MCF 10A (cell line): ENCODE measurements around the gene TUBA4A. TPM values are rescaled to one million over a fixed set of nuclear protein-coding genes. Genes with fewer than 3 reads are reported as not detected.

Experiments
- BruUV-seq: library from RNA; stranded (reverse); fragments of 400-500 nt; replicated peaks from 2 replicates; lab custom pipeline; 2021; lab: Mats Ljungman, UMichigan
- CTCF ChIA-PET: fragments of 300-600 bp; sonication (Branson Sonifier 250); formaldehyde crosslinking; extraction: SDS; loops from one replicate; lab custom pipeline; 2021; ENCODE audit warnings: antibody characterized with exemption, inconsistent platforms; lab: Yijun Ruan, JAX
- POLR2A ChIA-PET: fragments of 300-600, 350-650 bp; sonication (Branson Sonifier 250); formaldehyde crosslinking; extraction: SDS; loops from one replicate; lab custom pipeline; 2020; ENCODE audit warnings: antibody characterized with exemption, inconsistent platforms; lab: Yijun Ruan, JAX
- DNase-seq: peaks from one replicate; pipeline ENCODE4 v3.0.0-alpha.2; 2018; ENCODE audit not compliant: unreplicated experiment
- H3K27ac Mint-ChIP-seq: one replicate; pipeline ENCODE4 v1.8.0; 2022; ENCODE audit warnings: mild to moderate bottlenecking, low read depth, mixed read lengths; ENCODE audit not compliant: unreplicated experiment
- H3K27me3 Mint-ChIP-seq: one replicate; pipeline ENCODE4 v1.8.0; 2022; ENCODE audit warnings: mixed read lengths; ENCODE audit not compliant: insufficient read depth, unreplicated experiment
- H3K36me3 Mint-ChIP-seq: one replicate; pipeline ENCODE4 v1.8.0; 2022; ENCODE audit warnings: mild to moderate bottlenecking, moderate library complexity, mixed read lengths; ENCODE audit not compliant: insufficient read depth, unreplicated experiment
- H3K4me1 Mint-ChIP-seq: one replicate; pipeline ENCODE4 v1.8.0; 2022; ENCODE audit warnings: mixed read lengths; ENCODE audit not compliant: insufficient read depth, unreplicated experiment
- H3K4me3 Mint-ChIP-seq: one replicate; pipeline ENCODE4 v1.8.0; 2022; ENCODE audit warnings: mild to moderate bottlenecking, moderate library complexity, mixed read lengths; ENCODE audit not compliant: unreplicated experiment
- H3K9me3 Mint-ChIP-seq: one replicate; pipeline ENCODE4 v1.8.0; 2022; ENCODE audit warnings: mixed read lengths; ENCODE audit not compliant: unreplicated experiment
- CTCF ChIP-seq: fragments of 200-600 bp; IDR thresholded peaks from one replicate; pipeline ENCODE4 v1.8.0; 2022; ENCODE audit warnings: antibody characterized with exemption, mild to moderate bottlenecking; ENCODE audit not compliant: unreplicated experiment
- intact Hi-C: fragments of 100-400 bp; cut with micrococcal nuclease; formaldehyde crosslinking; loops from 2 replicates; pipeline ENCODE4 v1.14.1; 2022
- total RNA-seq: library from RNA; stranded (reverse); gene quantifications from 2 replicates; pipeline ENCODE4 v1.2.3, GENCODE V29; 2022

TUBA4A gene
- total RNA-seq, 1 experiment from 2014 or later = 80.5 TPM

GRCh38 chr2:219218217-219218731 lies 35.4 kb downstream of the TUBA4A start:
- H3K36me3 Mint-ChIP-seq = peaks cover 41% of the 10 kb centered on the region
- peak; percentile 66 for DNase-seq
- intact Hi-C loops = loop anchor here (2.0 kb wide), 2 partner anchors 35 to 81 kb away; partner anchors contain the start of genes TUBA4A and TUBA4B
- H3K27ac Mint-ChIP-seq = peak overlapping the region; percentile 83
- BruUV-seq = no TSS peak
- TF ChIP-seq CTCF = no peak
- H3K9me3 Mint-ChIP-seq = no peaks in the 10 kb centered on the region
- ChIA-PET POLR2A (interaction anchor here (1.0 to 6.3 kb wide), 18 partner anchors 10 to 169 kb away, joined by 3 to 127 read pairs (median 6); partner anchors contain the start of genes ANKZF1, ATG9A, CNPPD1 and DNAJB2), CTCF (interaction anchor here (0.7 to 5.2 kb wide), 10 partner anchors 9 to 200 kb away, joined by 3 to 24 read pairs (median 4); partner anchors contain the start of gene TUBA4B)
- H3K4me1 Mint-ChIP-seq = no peaks in the 10 kb centered on the region
- H3K27me3 Mint-ChIP-seq = no peaks in the 10 kb centered on the region
- peak overlapping the region; percentile 82 for H3K4me3 Mint-ChIP-seq

- no peak for TF ChIP-seq CTCF
- BruUV-seq = no TSS peak
- ChIA-PET CTCF (interaction anchor here (0.6 to 5.2 kb wide), 7 partner anchors 10 to 84 kb away, joined by 3 to 24 read pairs (median 5); no protein-coding TSS in a partner anchor), POLR2A (interaction anchor here (2.4 to 6.3 kb wide), 5 partner anchors 9 to 40 kb away, joined by 18 to 127 read pairs (median 60); partner anchors contain the start of genes ANKZF1, ATG9A, CNPPD1 and GLB1L)
- Mint-ChIP-seq H3K27ac (peak overlapping the region; percentile 83), H3K4me3 (peak overlapping the region; percentile 48), H3K27me3 (no peaks in the 10 kb centered on the region), H3K9me3 (no peaks in the 10 kb centered on the region), H3K36me3 (peaks cover 37% of the 10 kb centered on the region), H3K4me1 (no peaks in the 10 kb centered on the region)
- intact Hi-C loops = no loop called here
- DNase-seq = no peak
Observed at GRCh38 chr2:219216535-219216915, 37.2 kb downstream of the TUBA4A start.

- CTCF ChIA-PET = interaction anchor here (0.6 to 5.2 kb wide), 6 partner anchors 10 to 79 kb away, joined by 3 to 24 read pairs (median 4); no protein-coding TSS in a partner anchor
- no peak for TF ChIP-seq CTCF
Observed at GRCh38 chr2:219215871-219216534, 37.7 kb downstream of the TUBA4A start.

GRCh38 chr2:219214786-219215185 lies 38.9 kb downstream of the TUBA4A start:
- H3K36me3 Mint-ChIP-seq = peaks cover 54% of the 10 kb centered on the region
- no TSS peak for BruUV-seq
- no peak for TF ChIP-seq CTCF
- ChIA-PET CTCF (interaction anchor here (5.2 kb wide), 1 partner anchor 80 kb away, joined by 24 read pairs; no protein-coding TSS in a partner anchor), POLR2A (interaction anchor here (6.3 kb wide), 1 partner anchor 14 kb away, joined by 127 read pairs; the partner anchor contains the start of genes ANKZF1 and ATG9A)
- H3K27me3 Mint-ChIP-seq = no peaks in the 10 kb centered on the region
- H3K4me1 Mint-ChIP-seq = no peaks in the 10 kb centered on the region
- no peak overlapping the region for H3K27ac Mint-ChIP-seq
- no peak overlapping the region for H3K4me3 Mint-ChIP-seq
- H3K9me3 Mint-ChIP-seq = no peaks in the 10 kb centered on the region
- intact Hi-C loops = no loop called here
- no peak for DNase-seq

More at GRCh38 chr2:219215871-219216534, 37.7 kb downstream of the TUBA4A start:
- intact Hi-C loops = no loop called here
- DNase-seq = no peak
- Mint-ChIP-seq H3K4me3 (no peak overlapping the region), H3K4me1 (no peaks in the 10 kb centered on the region), H3K9me3 (no peaks in the 10 kb centered on the region), H3K27ac (no peak overlapping the region), H3K27me3 (no peaks in the 10 kb centered on the region), H3K36me3 (peaks cover 42% of the 10 kb centered on the region)
- BruUV-seq = no TSS peak
- POLR2A ChIA-PET = interaction anchor here (2.4 to 6.3 kb wide), 4 partner anchors 9 to 36 kb away, joined by 18 to 127 read pairs (median 62); partner anchors contain the start of genes ANKZF1, ATG9A, GLB1L and STK16
